Activated gamma-delta T cell treated with Interleukin-2 at 50 U/mL for 16 hours (primary cell): ENCODE measurements around the gene PITX1.

Experiments
- DNase-seq: peaks from one replicate; pipeline ENCODE4 v3.0.0-alpha.2; 2020

Gene PITX1

GRCh38 chr5:135027697-135028615 lies 6.1 kb downstream of the PITX1 start:
- DNase-seq: no peak

- DNase-seq: no peak
Measured at GRCh38 chr5:135027266-135027696, 6.7 kb downstream of the PITX1 start.

GRCh38 chr5:135026645-135027265 lies 7.3 kb downstream of the PITX1 start:
- DNase-seq: no peak

GRCh38 chr5:135025730-135026644 lies 8.0 kb downstream of the PITX1 start:
- DNase-seq: no peak

GRCh38 chr5:135024956-135025729 lies 8.9 kb downstream of the PITX1 start:
- no peak for DNase-seq

GRCh38 chr5:135020111-135020895 lies 13.7 kb downstream of the PITX1 start:
- DNase-seq: no peak

GRCh38 chr5:135019314-135019713 lies 14.7 kb downstream of the PITX1 start:
- no peak for DNase-seq

- no peak for DNase-seq
Measured at GRCh38 chr5:135018457-135018856, 15.6 kb downstream of the PITX1 start.

GRCh38 chr5:135016861-135017290 lies 17.2 kb downstream of the PITX1 start:
- no peak for DNase-seq

- no peak for DNase-seq
Measured at GRCh38 chr5:135015942-135016341, 18.1 kb downstream of the PITX1 start.

- DNase-seq: no peak
Measured at GRCh38 chr5:135013947-135014570, 20.0 kb downstream of the PITX1 start.

GRCh38 chr5:135013445-135013844 lies 20.6 kb downstream of the PITX1 start:
- no peak for DNase-seq

- no peak for DNase-seq
Measured at GRCh38 chr5:135012951-135013391, 21.1 kb downstream of the PITX1 start.

GRCh38 chr5:135012033-135012588 lies 21.9 kb downstream of the PITX1 start:
- no peak for DNase-seq

GRCh38 chr5:135011355-135012032 lies 22.5 kb downstream of the PITX1 start:
- DNase-seq: no peak

GRCh38 chr5:135010502-135011354 lies 23.3 kb downstream of the PITX1 start:
- no peak for DNase-seq

GRCh38 chr5:135009736-135010501 lies 24.1 kb downstream of the PITX1 start:
- no peak for DNase-seq
